ENCODE measurements around the gene KLK14. TPM values are rescaled to one million over a fixed set of nuclear protein-coding genes. Genes with fewer than 3 reads are reported as not detected.

The KLK14 gene
- polyA plus RNA-seq, 3 donors from 2014 or later = not detected

GRCh38 chr19:51121257-51121656 lies 38.6 kb upstream of the KLK14 start:
- Mint-ChIP-seq H3K36me3 (peaks cover 0 to 1% (median 0%) of the 10 kb centered on the region in 3 donors), H3K27ac (peak overlapping the region; percentile 70 to 97 (median 92)), H3K9me3 (no peaks in the 10 kb centered on the region), H3K27me3 (ENCODE audit: low read depth in 3 of 3) (peaks cover 5 to 9% (median 9%) of the 10 kb centered on the region in 3 donors), H3K4me1 (peaks cover 64 to 70% of the 10 kb centered on the region in 2 donors), H3K4me3 (peak overlapping the region; percentile 22 to 89 (median 58))
- DNase-seq = no peak

- DNase-seq = no peak
- Mint-ChIP-seq H3K27me3 (ENCODE audit: low read depth in 3 of 3) (peaks cover 5 to 10% (median 9%) of the 10 kb centered on the region in 3 donors), H3K9me3 (no peaks in the 10 kb centered on the region), H3K4me3 (peak overlapping the region in 2 of 5 donors; percentile 12 to 30), H3K27ac (peak overlapping the region in 4 of 6 donors; percentile 23 to 84 (median 80)), H3K4me1 (peaks cover 55 to 63% of the 10 kb centered on the region in 2 donors), H3K36me3 (no peaks in the 10 kb centered on the region)
Observed at GRCh38 chr19:51120160-51120559, 37.5 kb upstream of the KLK14 start.

- Mint-ChIP-seq H3K4me1 (peaks cover 50 to 58% of the 10 kb centered on the region in 2 donors), H3K27ac (peak overlapping the region in 4 of 6 donors; percentile 10 to 77 (median 58)), H3K4me3 (peak overlapping the region in 1 of 5 donors; percentile 7)
Observed at GRCh38 chr19:51119611-51120010, 36.9 kb upstream of the KLK14 start.

GRCh38 chr19:51119101-51119500 lies 36.4 kb upstream of the KLK14 start:
- no peak for DNase-seq
- Mint-ChIP-seq H3K36me3 (no peaks in the 10 kb centered on the region), H3K4me3 (peak overlapping the region in 1 of 5 donors; percentile 59), H3K27me3 (ENCODE audit: low read depth in 3 of 3) (peaks cover 5 to 12% (median 9%) of the 10 kb centered on the region in 3 donors), H3K9me3 (no peaks in the 10 kb centered on the region), H3K4me1 (peaks cover 45 to 53% of the 10 kb centered on the region in 2 donors), H3K27ac (peak overlapping the region in 4 of 6 donors; percentile 53 to 64 (median 63))

More at GRCh38 chr19:51119611-51120010, 36.9 kb upstream of the KLK14 start:
- Mint-ChIP-seq H3K9me3 (no peaks in the 10 kb centered on the region), H3K27me3 (ENCODE audit: low read depth in 3 of 3) (peaks cover 5 to 10% (median 9%) of the 10 kb centered on the region in 3 donors), H3K36me3 (no peaks in the 10 kb centered on the region)
- no peak for DNase-seq

- peak overlapping the region; percentile 68 to 91 (median 82) for H3K27ac Mint-ChIP-seq
- no peaks in the 10 kb centered on the region for H3K36me3 Mint-ChIP-seq
- H3K4me3 Mint-ChIP-seq = peak overlapping the region; percentile 40 to 77 (median 66)
- no peaks in the 10 kb centered on the region for H3K9me3 Mint-ChIP-seq
- DNase-seq = peak in 1 of 3 donors; percentile 62
- H3K4me1 Mint-ChIP-seq = peaks cover 22 to 30% of the 10 kb centered on the region in 2 donors
- peaks cover 0 to 4% (median 0%) of the 10 kb centered on the region in 3 donors for H3K27me3 Mint-ChIP-seq (ENCODE audit: low read depth in 3 of 3)
Observed at GRCh38 chr19:51116736-51117286, 34.1 kb upstream of the KLK14 start.

DNA sequence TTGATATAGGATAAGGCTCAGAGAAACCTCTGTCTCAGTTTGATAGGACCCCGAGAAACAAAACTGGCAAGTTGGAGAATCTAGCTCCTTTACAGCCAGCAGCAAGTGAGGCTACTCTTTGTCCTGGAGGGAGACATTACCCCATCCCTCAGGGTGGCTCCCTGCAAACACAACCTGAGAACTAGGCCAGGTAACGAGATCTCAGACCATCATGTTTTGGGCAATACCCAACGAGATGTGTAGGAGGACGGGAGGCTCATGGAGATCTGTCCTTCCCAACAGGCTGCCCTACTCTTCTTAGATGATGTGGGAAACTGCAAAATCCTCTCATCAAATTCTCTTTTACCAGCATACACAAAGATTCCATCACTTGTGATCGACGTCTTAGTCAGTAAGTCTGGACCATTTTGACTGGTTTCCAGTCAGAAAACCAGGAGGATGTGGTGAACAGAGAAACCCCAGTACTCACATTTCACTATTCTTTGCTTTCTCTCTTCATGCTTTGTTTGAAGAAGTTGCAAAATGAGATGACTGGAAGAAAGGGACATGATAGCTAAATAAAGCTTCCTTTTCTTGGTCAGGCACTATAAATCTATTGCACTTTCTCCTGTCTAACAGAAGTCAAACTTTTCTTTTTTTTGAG lies 31.5 kb upstream of the KLK14 start:
- H3K4me3 Mint-ChIP-seq = peak overlapping the region in 4 of 5 donors; percentile 54 to 66 (median 59)
- no peaks in the 10 kb centered on the region for H3K36me3 Mint-ChIP-seq
- H3K27me3 Mint-ChIP-seq (ENCODE audit: low read depth in 3 of 3) = peaks cover 0 to 4% (median 2%) of the 10 kb centered on the region in 3 donors
- DNase-seq = peak in 1 of 3 donors; percentile 46
- H3K9me3 Mint-ChIP-seq = no peaks in the 10 kb centered on the region
- H3K27ac Mint-ChIP-seq = peak overlapping the region; percentile 28 to 88 (median 76)
- H3K4me1 Mint-ChIP-seq = peaks cover 9 to 12% of the 10 kb centered on the region in 2 donors

DNA sequence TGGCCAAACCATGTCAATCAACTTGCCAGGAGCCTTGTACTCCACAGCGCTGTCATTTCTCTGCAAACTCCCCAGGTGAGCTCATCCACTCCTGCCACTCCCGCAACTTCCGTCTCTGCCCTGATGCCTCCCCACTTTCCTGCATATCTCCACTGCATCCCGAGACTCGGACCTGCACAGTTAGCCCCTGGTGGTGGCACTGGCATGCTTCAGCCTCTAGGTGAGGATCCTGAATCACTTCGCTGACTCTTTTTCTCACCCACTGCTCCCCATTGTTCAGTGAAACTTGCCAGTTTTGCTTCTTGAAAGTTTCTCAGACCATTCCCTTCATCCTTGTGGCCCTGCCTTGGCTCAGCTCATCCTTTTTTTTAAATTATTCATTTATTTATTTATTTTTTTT lies 28.9 kb upstream of the KLK14 start:
- Mint-ChIP-seq H3K9me3 (no peaks in the 10 kb centered on the region), H3K36me3 (no peaks in the 10 kb centered on the region), H3K27ac (no peak overlapping the region), H3K4me3 (no peak overlapping the region), H3K4me1 (peaks cover 24 to 31% of the 10 kb centered on the region in 2 donors), H3K27me3 (ENCODE audit: low read depth in 3 of 3) (peaks cover 7 to 11% (median 10%) of the 10 kb centered on the region in 3 donors)
- no peak for DNase-seq

- Mint-ChIP-seq H3K27me3 (ENCODE audit: low read depth in 3 of 3) (peaks cover 7 to 10% (median 10%) of the 10 kb centered on the region in 3 donors), H3K27ac (peak overlapping the region in 1 of 6 donors; percentile 79), H3K4me3 (no peak overlapping the region), H3K36me3 (peaks cover 0 to 3% (median 0%) of the 10 kb centered on the region in 3 donors), H3K4me1 (peaks cover 34 to 38% of the 10 kb centered on the region in 2 donors), H3K9me3 (no peaks in the 10 kb centered on the region)
- no peak for DNase-seq
Observed at GRCh38 chr19:51110666-51110971, 27.9 kb upstream of the KLK14 start.

- peak overlapping the region; percentile 94 to 99 (median 98) for H3K27ac Mint-ChIP-seq
- peak overlapping the region; percentile 97 to 99 (median 98) for H3K4me3 Mint-ChIP-seq
- H3K9me3 Mint-ChIP-seq = no peaks in the 10 kb centered on the region
- H3K36me3 Mint-ChIP-seq = peaks cover 3% of the 10 kb centered on the region in 3 donors
- no peak for DNase-seq
- H3K27me3 Mint-ChIP-seq (ENCODE audit: low read depth in 3 of 3) = peaks cover 7 to 10% (median 8%) of the 10 kb centered on the region in 3 donors
- peaks cover 46 to 50% of the 10 kb centered on the region in 2 donors for H3K4me1 Mint-ChIP-seq
Observed at GRCh38 chr19:51108805-51109146, 26.1 kb upstream of the KLK14 start.

GRCh38 chr19:51108066-51108804 lies 25.5 kb upstream of the KLK14 start, which contains the start of gene CTU1:
Gene CTU1 (minus strand): TSS chr19:51108409. CDS start chr19:51104569, 3,840 bp downstream.
- peak within 1 kb of the TSS; percentile 94 to 99 (median 98) for H3K27ac Mint-ChIP-seq
- H3K36me3 Mint-ChIP-seq = peaks cover 3% of the 10 kb centered on the region in 3 donors
- DNase-seq = peak; percentile 97 to 99 (median 98)
- peak within 1 kb of the TSS; percentile 97 to 99 (median 98) for H3K4me3 Mint-ChIP-seq
- peaks cover 7 to 10% (median 8%) of the 10 kb centered on the region in 3 donors for H3K27me3 Mint-ChIP-seq (ENCODE audit: low read depth in 3 of 3)
- peaks cover 52% of the 10 kb centered on the region in 2 donors for H3K4me1 Mint-ChIP-seq
- H3K9me3 Mint-ChIP-seq = no peaks in the 10 kb centered on the region

- Mint-ChIP-seq H3K9me3 (no peaks in the 10 kb centered on the region), H3K4me3 (peak overlapping the region; percentile 97 to 99 (median 98)), H3K4me1 (peaks cover 55 to 59% of the 10 kb centered on the region in 2 donors), H3K36me3 (peaks cover 3 to 7% (median 7%) of the 10 kb centered on the region in 3 donors), H3K27me3 (ENCODE audit: low read depth in 3 of 3) (peaks cover 7 to 10% (median 8%) of the 10 kb centered on the region in 3 donors), H3K27ac (peak overlapping the region; percentile 94 to 99 (median 98))
- DNase-seq = no peak
Observed at GRCh38 chr19:51107406-51108065, 24.8 kb upstream of the KLK14 start.

GRCh38 chr19:51103926-51104341 lies 21.2 kb upstream of the KLK14 start:
- peaks cover 54 to 83% of the 10 kb centered on the region in 2 donors for H3K4me1 Mint-ChIP-seq
- peaks cover 7 to 8% (median 8%) of the 10 kb centered on the region in 3 donors for H3K27me3 Mint-ChIP-seq (ENCODE audit: low read depth in 3 of 3)
- H3K36me3 Mint-ChIP-seq = peaks cover 3 to 19% (median 12%) of the 10 kb centered on the region in 3 donors
- no peaks in the 10 kb centered on the region for H3K9me3 Mint-ChIP-seq
- H3K4me3 Mint-ChIP-seq = no peak overlapping the region
- no peak overlapping the region for H3K27ac Mint-ChIP-seq
- DNase-seq = no peak

GRCh38 chr19:51102991-51103390 lies 20.3 kb upstream of the KLK14 start:
- peaks cover 3 to 19% (median 12%) of the 10 kb centered on the region in 3 donors for H3K36me3 Mint-ChIP-seq
- no peaks in the 10 kb centered on the region for H3K9me3 Mint-ChIP-seq
- H3K27me3 Mint-ChIP-seq (ENCODE audit: low read depth in 3 of 3) = peaks cover under 1 to 2% (median 2%) of the 10 kb centered on the region in 3 donors
- H3K4me3 Mint-ChIP-seq = no peak overlapping the region
- peak overlapping the region in 4 of 6 donors; percentile 29 to 71 (median 56) for H3K27ac Mint-ChIP-seq
- DNase-seq = no peak
- H3K4me1 Mint-ChIP-seq = peaks cover 45 to 73% of the 10 kb centered on the region in 2 donors
